Omental fat pad (tissue), 4 donors: ENCODE data around the gene SLC35D1. TPM values are rescaled to one million over a fixed set of nuclear protein-coding genes. Genes with fewer than 3 reads are reported as not detected.

ENCODE experiments used
- ATAC-seq: fragments of 150-250 bp; one replicate; pipeline ENCODE4 v1.9.1; 2016; ENCODE audit warnings: mild to moderate bottlenecking, moderate library complexity; ENCODE audit not compliant: low FRiP score
- DNase-seq: peaks from one replicate; pipeline ENCODE4 v3.0.0-alpha.2; 2019; ENCODE audit warnings: low spot score
- total RNA-seq, 4 donors: library from RNA; depleted of rRNA; stranded (reverse); fragments of >200 nt; gene quantifications; one replicate each; pipeline ENCODE4 v1.1.0, GENCODE V29; 2016
- TF ChIP-seq, protein P1 (sequence below), 3 donors: fragments of 450-650 bp; IDR thresholded peaks; one replicate each; pipeline ENCODE4 v1.5.1; 2016 to 2017; ENCODE audit warnings: antibody characterized with exemption in 3 of 3, mild to moderate bottlenecking in 3 of 3, moderate library complexity in 2 of 3

SLC35D1 gene
- 10 to 100 TPM in 1 of 4 donors, 1 to 10 TPM in 3; 9.4 to 10.1 (median 9.6) TPM for total RNA-seq

DNA sequence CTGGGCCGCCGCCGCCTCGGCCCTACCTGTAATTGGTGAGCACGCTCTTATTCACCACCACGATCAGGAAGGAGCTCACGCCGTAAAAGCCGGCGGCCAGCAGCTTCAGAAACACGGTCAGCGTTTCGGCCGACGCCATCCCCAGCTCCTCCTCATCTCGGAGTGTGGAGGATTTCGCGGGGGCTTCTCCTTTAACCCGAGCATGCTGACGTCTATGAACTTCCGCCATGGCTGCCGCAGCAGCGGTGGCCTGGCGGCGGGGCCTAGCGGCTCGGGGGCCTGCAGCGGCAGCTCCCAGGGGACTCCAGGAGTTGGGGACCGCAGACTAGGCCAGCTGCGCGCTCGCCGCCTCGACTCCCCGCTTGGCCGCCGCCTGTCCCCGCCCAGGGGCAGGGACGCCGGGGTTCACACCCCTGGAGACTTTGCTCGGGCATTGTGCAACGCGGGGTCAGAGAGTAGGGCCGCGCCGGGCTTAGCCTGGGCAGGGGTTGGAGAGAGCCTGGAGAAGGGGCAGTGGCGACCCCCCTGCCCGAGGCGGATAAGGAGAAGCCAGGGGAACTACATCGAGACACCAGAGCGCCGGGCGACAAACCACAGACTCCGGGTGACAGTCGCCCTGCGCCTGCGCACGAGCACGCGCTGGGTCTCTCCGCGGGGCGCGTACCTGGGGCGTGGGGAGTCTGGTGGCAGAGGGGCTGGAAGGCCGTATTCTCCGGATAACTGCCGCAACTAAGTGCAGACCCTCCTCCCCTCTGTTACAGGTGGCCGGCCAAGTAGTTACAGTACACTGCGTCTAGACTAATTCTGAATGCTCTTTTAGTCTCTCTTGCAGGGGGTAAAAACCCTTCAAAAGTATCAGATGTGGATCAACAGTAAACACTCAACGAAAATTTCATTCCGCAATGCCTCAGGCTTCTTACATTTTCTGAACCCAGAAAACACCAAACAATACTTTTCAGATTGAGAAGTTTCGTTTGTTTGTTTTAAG, at the start of gene SLC35D1:
SLC35D1 (minus strand) TSS at position 364 of the 988 bp plus-strand sequence; CDS start at position 229, 135 bp downstream.
- peak; percentile 82 for ATAC-seq
- peak; percentile 35 for DNase-seq
- TF ChIP-seq, protein P1, sequence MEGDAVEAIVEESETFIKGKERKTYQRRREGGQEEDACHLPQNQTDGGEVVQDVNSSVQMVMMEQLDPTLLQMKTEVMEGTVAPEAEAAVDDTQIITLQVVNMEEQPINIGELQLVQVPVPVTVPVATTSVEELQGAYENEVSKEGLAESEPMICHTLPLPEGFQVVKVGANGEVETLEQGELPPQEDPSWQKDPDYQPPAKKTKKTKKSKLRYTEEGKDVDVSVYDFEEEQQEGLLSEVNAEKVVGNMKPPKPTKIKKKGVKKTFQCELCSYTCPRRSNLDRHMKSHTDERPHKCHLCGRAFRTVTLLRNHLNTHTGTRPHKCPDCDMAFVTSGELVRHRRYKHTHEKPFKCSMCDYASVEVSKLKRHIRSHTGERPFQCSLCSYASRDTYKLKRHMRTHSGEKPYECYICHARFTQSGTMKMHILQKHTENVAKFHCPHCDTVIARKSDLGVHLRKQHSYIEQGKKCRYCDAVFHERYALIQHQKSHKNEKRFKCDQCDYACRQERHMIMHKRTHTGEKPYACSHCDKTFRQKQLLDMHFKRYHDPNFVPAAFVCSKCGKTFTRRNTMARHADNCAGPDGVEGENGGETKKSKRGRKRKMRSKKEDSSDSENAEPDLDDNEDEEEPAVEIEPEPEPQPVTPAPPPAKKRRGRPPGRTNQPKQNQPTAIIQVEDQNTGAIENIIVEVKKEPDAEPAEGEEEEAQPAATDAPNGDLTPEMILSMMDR (IDR thresholded peaks at IDR 0.05) = no peak

DNA sequence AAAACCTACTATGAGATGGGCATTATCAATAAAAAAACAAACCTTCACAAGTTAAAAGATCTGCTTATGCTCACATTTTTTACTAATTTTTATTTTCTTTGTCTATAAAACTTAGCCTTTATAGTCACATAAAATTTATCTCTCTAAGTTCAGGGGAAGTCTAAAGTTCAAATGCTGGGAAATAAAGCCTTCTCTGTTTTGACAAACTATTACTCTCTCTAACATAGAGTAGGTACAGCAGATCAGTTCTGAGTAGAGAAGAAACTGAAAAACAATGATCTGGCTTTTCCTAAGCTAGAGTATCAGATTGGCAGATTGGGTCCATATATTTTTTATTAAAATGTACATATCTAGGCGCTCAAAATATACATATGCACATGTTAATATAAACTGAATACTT, 49.6 kb upstream of the SLC35D1 start:
- TF ChIP-seq, protein P1 (IDR thresholded peaks at IDR 0.05) = no peak
- DNase-seq (no peak), ATAC-seq (no peak)

DNA sequence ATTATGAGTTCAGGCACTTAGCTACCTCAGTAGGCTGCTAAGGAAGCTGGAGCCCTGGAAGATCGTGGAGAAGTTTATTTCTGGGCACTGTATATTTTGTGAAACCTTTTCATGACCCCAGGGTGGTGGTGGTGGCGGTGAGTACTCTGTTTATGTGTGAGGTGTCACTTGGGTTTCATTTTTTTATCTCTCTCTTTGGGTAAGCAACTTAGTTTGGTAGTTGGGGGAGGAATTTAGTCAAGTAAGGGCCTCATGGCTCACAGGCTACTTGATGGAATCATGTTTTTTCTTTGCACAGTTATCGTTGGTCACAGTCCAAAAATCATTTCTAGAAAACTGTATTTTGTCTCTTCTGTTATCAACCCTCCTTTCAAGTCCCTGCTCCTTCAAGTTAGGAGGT, 46.9 kb upstream of the SLC35D1 start:
- ATAC-seq = no peak
- TF ChIP-seq, protein P1 (IDR thresholded peaks at IDR 0.05) = no peak
- DNase-seq = no peak

DNA sequence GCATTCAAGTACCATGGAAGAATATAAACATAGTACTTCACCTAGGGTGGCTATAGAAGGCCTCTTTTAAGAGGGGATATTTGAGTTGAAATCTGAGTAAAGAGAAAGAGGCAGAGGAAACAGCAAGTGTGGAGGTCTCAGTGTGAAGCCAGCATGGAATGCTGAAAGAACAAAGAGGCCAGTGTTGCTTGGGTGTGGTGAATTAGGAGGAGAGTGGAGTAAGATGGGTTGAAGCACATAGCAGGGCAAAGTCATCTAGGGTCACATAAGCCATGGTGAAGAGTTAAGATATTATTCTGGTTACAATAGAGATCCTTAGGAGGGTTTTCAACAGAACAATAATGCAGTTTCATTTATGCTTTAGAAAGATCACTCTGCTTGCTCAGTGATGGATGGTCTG, 43.4 kb upstream of the SLC35D1 start:
- no peak for ATAC-seq
- TF ChIP-seq, protein P1 (IDR thresholded peaks at IDR 0.05) = no peak
- no peak for DNase-seq

DNA sequence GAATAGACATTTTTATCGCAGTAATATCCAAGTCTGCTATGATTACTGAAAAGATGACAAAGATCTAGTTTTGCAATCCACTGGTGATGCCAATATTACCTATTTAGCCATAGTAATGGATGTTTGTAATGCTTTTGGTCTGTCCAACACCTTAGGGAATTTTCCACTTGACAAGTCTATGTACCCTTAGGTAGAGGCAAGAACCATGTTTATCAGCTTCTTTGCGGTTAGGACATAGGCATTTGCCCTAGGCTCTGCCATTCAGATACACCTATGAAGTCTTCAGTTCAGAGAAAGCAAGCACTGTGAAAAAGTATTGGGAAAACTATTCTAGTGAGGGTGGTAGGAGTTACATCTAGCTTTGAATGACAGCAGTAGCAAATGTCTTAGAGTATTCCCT, 40.2 kb upstream of the SLC35D1 start:
- DNase-seq (no peak), ATAC-seq (no peak)
- TF ChIP-seq, protein P1 (IDR thresholded peaks at IDR 0.05) = no peak

DNA sequence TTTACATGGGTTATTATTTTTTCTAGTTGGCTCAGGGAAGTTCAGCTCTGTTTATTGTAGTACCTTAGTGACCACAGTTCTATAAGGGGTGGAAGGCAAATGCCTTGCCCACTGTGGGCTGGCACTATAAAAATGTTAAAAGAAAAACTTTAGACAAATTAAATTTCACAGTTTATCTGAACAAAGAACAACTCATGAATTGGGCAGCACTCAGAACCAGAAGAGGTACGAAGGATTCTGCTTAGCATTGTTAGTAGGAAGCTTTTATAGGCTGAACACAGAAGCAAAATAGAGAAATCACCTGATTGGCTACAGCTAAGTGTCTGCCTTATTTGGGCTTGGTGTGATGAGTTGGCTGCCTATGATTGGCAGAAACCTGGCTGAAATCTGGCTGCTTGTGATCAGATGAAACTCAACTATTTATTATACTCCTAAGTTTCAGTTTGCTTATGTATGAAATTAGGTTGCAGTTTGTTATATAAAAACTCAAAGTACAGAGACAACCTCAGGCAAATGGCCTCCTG, 35.8 kb upstream of the SLC35D1 start:
- TF ChIP-seq, protein P1 (IDR thresholded peaks at IDR 0.05) = no peak
- ATAC-seq (no peak), DNase-seq (no peak)
